ENCODE measurements around the gene TACC2.

TACC2 gene

DNA sequence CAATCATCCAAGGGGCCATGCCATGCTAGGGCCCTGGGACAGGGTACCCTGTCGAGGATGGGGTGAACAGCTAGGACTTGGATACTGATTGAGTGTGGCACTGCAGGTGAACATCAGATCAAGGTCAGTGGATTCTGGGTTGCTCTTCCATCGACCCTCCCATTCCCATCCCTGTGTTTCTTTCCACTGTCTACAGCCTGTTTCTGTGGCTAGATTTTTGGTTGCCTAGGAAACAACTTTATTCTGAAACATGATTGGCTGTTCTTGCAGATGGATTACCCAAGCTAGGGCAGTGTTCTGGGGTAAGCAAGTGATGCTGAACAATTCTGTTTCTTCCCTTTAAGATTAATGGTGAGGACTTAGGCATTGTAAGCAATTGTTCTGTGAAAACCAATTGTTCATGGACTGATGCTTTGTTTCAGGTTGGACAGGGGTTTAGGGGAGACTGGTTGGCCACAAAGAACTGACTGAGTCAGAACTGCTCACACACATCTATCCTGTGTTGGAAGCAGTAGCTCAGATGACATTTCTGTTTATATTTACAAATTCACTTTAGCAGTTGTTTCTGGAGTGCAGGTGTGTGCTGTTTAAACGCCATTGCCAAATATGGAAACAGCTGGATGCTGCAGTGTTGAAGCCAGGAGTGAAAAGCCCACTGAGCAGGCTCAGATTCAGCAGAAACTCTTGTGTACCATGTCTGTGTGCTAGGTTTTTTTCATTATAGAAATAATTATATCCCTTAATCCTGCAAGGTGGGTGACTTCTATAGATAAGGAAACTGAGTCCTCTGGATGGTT, 179.8 kb downstream of the TACC2 start:
- no peak for TF ChIP-seq CTCF (IDR thresholded peaks at IDR 0.05; ENCODE audit: control insufficient read depth, extremely low read depth, insufficient read depth)
- H3K4me3 ChIP-seq (ENCODE audit: low read depth, low read length) = no peak overlapping the region
- DNase-seq (ENCODE audit: low read depth) = no peak

DNA sequence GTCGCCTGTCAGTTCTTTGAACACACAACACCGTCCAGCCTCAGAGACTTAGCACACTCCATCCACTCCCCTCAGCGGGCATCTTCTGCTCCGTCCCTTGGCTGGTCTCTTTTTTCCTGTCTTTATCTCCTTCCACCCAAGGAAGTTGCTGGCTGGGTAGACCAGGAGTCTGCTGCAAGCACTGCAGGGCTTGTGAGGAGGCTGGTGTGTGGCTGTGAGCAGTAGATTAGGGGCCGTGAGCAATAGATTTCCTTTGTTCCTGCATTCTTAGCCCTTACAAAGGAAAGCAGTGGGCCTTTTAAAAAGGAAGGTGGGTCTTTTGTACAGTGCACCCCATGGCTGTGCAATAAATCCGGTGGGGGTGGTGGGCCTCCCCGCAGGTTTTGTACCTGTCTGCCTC, 181.8 kb downstream of the TACC2 start:
- no peak overlapping the region for H3K4me3 ChIP-seq (ENCODE audit: low read depth, low read length)
- no peak for DNase-seq (ENCODE audit: low read depth)
- TF ChIP-seq CTCF (IDR thresholded peaks at IDR 0.05; ENCODE audit: control insufficient read depth, extremely low read depth, insufficient read depth) = no peak

- TF ChIP-seq CTCF (IDR thresholded peaks at IDR 0.05; ENCODE audit: control insufficient read depth, extremely low read depth, insufficient read depth) = no peak
- H3K4me3 ChIP-seq (ENCODE audit: low read depth, low read length) = no peak overlapping the region
- DNase-seq (ENCODE audit: low read depth) = no peak
Measured at GRCh38 chr10:122171302-122172075, 182.5 kb downstream of the TACC2 start.

DNA sequence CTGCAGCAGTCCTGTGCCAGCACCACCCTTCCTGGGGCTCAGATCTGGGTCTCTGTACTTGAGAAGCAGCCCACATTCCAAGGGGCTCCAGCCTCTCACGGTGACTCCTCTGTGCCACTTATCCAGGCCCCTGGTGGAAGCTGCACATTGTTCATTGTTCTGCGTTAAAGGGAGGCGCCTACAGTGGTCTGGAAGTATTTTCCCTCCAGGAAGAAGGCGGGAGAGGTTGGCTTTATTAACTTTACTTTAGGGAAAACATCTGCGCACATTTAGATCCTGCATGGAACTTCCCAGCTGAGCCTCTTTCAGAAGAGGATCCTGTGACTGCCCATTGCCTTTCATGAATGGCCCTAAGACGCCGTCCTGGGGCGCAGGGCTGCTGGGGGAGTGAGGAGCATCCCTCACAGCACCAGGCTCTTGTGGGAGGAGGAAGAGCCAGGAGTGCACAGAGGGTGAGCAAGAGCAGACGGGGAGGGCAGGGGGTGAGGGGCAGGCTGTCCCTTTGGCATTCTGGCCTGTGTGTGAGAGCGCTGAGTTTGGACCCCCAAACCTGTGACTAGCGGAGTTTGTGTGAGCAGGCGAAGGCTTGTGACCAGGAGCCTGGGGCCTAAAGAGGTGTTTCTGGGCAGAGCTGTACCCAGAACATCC, 183.5 kb downstream of the TACC2 start:
- DNase-seq (ENCODE audit: low read depth) = no peak
- no peak for TF ChIP-seq CTCF (IDR thresholded peaks at IDR 0.05; ENCODE audit: control insufficient read depth, extremely low read depth, insufficient read depth)
- H3K4me3 ChIP-seq (ENCODE audit: low read depth, low read length) = no peak overlapping the region

- DNase-seq (ENCODE audit: low read depth) = no peak
- H3K4me3 ChIP-seq (ENCODE audit: low read depth, low read length) = no peak overlapping the region
- no peak for TF ChIP-seq CTCF (IDR thresholded peaks at IDR 0.05; ENCODE audit: control insufficient read depth, extremely low read depth, insufficient read depth)
Measured at GRCh38 chr10:122173337-122173736, 184.4 kb downstream of the TACC2 start.

GRCh38 chr10:122173766-122174435, 184.9 kb downstream of the TACC2 start:
- no peak overlapping the region for H3K4me3 ChIP-seq (ENCODE audit: low read depth, low read length)
- no peak for TF ChIP-seq CTCF (IDR thresholded peaks at IDR 0.05; ENCODE audit: control insufficient read depth, extremely low read depth, insufficient read depth)
- DNase-seq (ENCODE audit: low read depth) = no peak

All from LNCaP clone FGC (cell line).